Gastroesophageal sphincter (tissue), 4 donors: ENCODE data around the gene MLLT10. TPM values are rescaled to one million over a fixed set of nuclear protein-coding genes. Genes with fewer than 3 reads are reported as not detected.
"Not testable (repeated sequence)": the region's sequence is repeated elsewhere in the genome, so short reads cannot be mapped to it uniquely, and the experiment has no call there.

ENCODE experiments used
- ATAC-seq: fragments of 150-250 bp; one replicate; pipeline ENCODE4 v1.9.1; 2016; ENCODE audit warnings: mild to moderate bottlenecking, moderate library complexity
- H3K27ac ChIP-seq, 4 donors: fragments of 200-600 bp; sonication (generic) in 3 of 4; 1 replicate in 3 of 4; 2 replicates in 1 of 4; pipeline ENCODE4 v1.5.1; 2016 to 2019
- H3K27me3 ChIP-seq: fragments of 200-600 bp; sonication (generic); one replicate; pipeline ENCODE4 v1.5.1; 2019
- H3K36me3 ChIP-seq, 2 donors: fragments of 200-600 bp; sonication (generic); one replicate each; pipeline ENCODE4 v1.5.1; 2019; ENCODE audit warnings: control low read depth in 1 of 2
- H3K4me1 ChIP-seq, 3 donors: fragments of 200-600 bp; sonication (generic); 1 replicate in 2 of 3; 2 replicates in 1 of 3; pipeline ENCODE4 v1.5.1; 2016 to 2019; ENCODE audit warnings: control low read depth in 2 of 3
- H3K4me3 ChIP-seq, 2 donors: fragments of 200-600 bp; sonication (generic); one replicate each; pipeline ENCODE4 v1.5.1; 2019; ENCODE audit warnings: mild to moderate bottlenecking in 1 of 2, moderate library complexity in 1 of 2
- H3K9me3 ChIP-seq, 3 donors: fragments of 200-600 bp; sonication (generic); one replicate each; pipeline ENCODE4 v1.5.1; 2017 to 2019; ENCODE audit warnings: control low read depth in 2 of 3
- CTCF ChIP-seq, 4 experiments: fragments of 200-600 bp in 2 of 4; fragments of 450-650 bp in 2 of 4; sonication (generic) in 1 of 4; IDR thresholded peaks; one replicate each; pipeline ENCODE4 v1.5.1; 2017 to 2019; ENCODE audit warnings: antibody characterized with exemption in 4 of 4, mild to moderate bottlenecking in 2 of 4, moderate library complexity in 2 of 4
- EP300 ChIP-seq: sonication (generic); formaldehyde crosslinking; IDR thresholded peaks from one replicate; pipeline ENCODE4 v1.6.1; 2017; ENCODE audit warnings: antibody characterized with exemption, mild to moderate bottlenecking
- POLR2A ChIP-seq, 2 donors: fragments of 450-650 bp; IDR thresholded peaks; one replicate each; pipeline ENCODE4 v1.6.1; 2017; ENCODE audit warnings: antibody characterized with exemption in 2 of 2, mild to moderate bottlenecking in 2 of 2, moderate library complexity in 1 of 2
- POLR2AphosphoS5 ChIP-seq: sonication (generic); formaldehyde crosslinking; IDR thresholded peaks from one replicate; pipeline ENCODE4 v1.6.1; 2017; ENCODE audit warnings: antibody characterized with exemption
- WGBS, 2 donors: methylation state at CpG; one replicate each; pipeline ENCODE4 v1.1.5; 2018; ENCODE audit warnings: low coverage in 1 of 2; 5-methylcytosine and 5-hydroxymethylcytosine counted together
- total RNA-seq, 4 donors: library from RNA; depleted of rRNA; stranded (reverse); fragments of >200 nt; gene quantifications; one replicate each; pipeline ENCODE4 v1.1.0, GENCODE V29; 2016

Gene MLLT10
- total RNA-seq, 4 donors from 2014 or later, result 27.2 to 52.1 (median 39.0) TPM

GRCh38 chr10:21572578-21572977, 38.5 kb downstream of the MLLT10 start:
- 21 to 31% methylated on average over 3 of the region's 3 CpGs for whole genome bisulfite sequencing, 2 donors
- Histone ChIP-seq H3K4me1 (peaks cover 0 to 53% (median 4%) of the 10 kb centered on the region in 3 donors), H3K9me3 (no peaks in the 10 kb centered on the region), H3K4me3 (no peak overlapping the region), H3K36me3 (no peaks in the 10 kb centered on the region), H3K27ac (no peak overlapping the region), H3K27me3 (no peaks in the 10 kb centered on the region)
- peak; percentile 87 for ATAC-seq
- TF ChIP-seq POLR2AphosphoS5 (peak; percentile 34), CTCF (IDR thresholded peaks at IDR 0.05) (no peak), EP300 (no peak), POLR2A (IDR thresholded peaks at IDR 0.05) (no peak)

- ATAC-seq, H3K27me3 ChIP-seq, H3K4me3 ChIP-seq, H3K36me3 ChIP-seq, H3K27ac ChIP-seq, H3K9me3 ChIP-seq: not testable (repeated sequence)
- WGBS, 2 donors, result 100% methylated on average over 2 of the region's 2 CpGs
- H3K4me1 ChIP-seq, result peaks cover 0 to 57% (median 4%) of the 10 kb centered on the region in 3 donors
Measured at GRCh38 chr10:21574514-21574913, 40.5 kb downstream of the MLLT10 start.

GRCh38 chr10:21579291-21579690, 45.3 kb downstream of the MLLT10 start:
- H3K4me3 ChIP-seq, result no peak overlapping the region
- H3K27ac ChIP-seq, result no peak overlapping the region
- H3K27me3 ChIP-seq, result no peaks in the 10 kb centered on the region
- no peaks in the 10 kb centered on the region for H3K9me3 ChIP-seq
- H3K4me1 ChIP-seq, result peaks cover 0 to 26% (median 0%) of the 10 kb centered on the region in 3 donors
- ATAC-seq, result no peak
- TF ChIP-seq CTCF (IDR thresholded peaks at IDR 0.05), result no peak
- WGBS, 2 donors, result 80% methylated on average over 1 of the region's 5 CpGs; no CpG with 5 or more reads in 1 of the 2 donors
- no peaks in the 10 kb centered on the region for H3K36me3 ChIP-seq

- H3K9me3 ChIP-seq, ATAC-seq, H3K36me3 ChIP-seq, H3K27ac ChIP-seq, H3K4me3 ChIP-seq, H3K27me3 ChIP-seq: not testable (repeated sequence)
- 69 to 86% methylated on average over 3 of the region's 3 CpGs for WGBS, 2 donors
- peaks cover 0 to 14% (median 0%) of the 10 kb centered on the region in 3 donors for H3K4me1 ChIP-seq
Measured at GRCh38 chr10:21581421-21581834, 47.4 kb downstream of the MLLT10 start.

GRCh38 chr10:21584834-21585530, 51.0 kb downstream of the MLLT10 start:
- ATAC-seq, result no peak
- Histone ChIP-seq H3K4me1 (no peaks in the 10 kb centered on the region), H3K4me3 (no peak overlapping the region), H3K36me3 (peaks cover 0 to 17% of the 10 kb centered on the region in 2 donors), H3K27me3 (no peaks in the 10 kb centered on the region), H3K27ac (no peak overlapping the region), H3K9me3 (no peaks in the 10 kb centered on the region)
- 90 to 92% methylated on average over 3 to 9 of the region's 9 CpGs for WGBS, 2 donors
- no peak for TF ChIP-seq POLR2A (IDR thresholded peaks at IDR 0.05)
- TF ChIP-seq CTCF (IDR thresholded peaks at IDR 0.05), result no peak
- TF ChIP-seq POLR2AphosphoS5, result no peak
- no peak for TF ChIP-seq EP300

GRCh38 chr10:21587391-21587790, 53.4 kb downstream of the MLLT10 start:
- TF ChIP-seq CTCF (IDR thresholded peaks at IDR 0.05) (no peak), POLR2AphosphoS5 (no peak), POLR2A (IDR thresholded peaks at IDR 0.05) (no peak), EP300 (no peak)
- ATAC-seq, result no peak

GRCh38 chr10:21588159-21588558, 54.1 kb downstream of the MLLT10 start:
- WGBS, 2 donors, result 81 to 84% methylated on average over 6 to 7 of the region's 7 CpGs
- H3K36me3 ChIP-seq, result peaks cover 0 to 21% of the 10 kb centered on the region in 2 donors
- not testable (repeated sequence) for ATAC-seq

More at GRCh38 chr10:21587391-21587790, 53.4 kb downstream of the MLLT10 start:
- H3K27ac ChIP-seq, result no peak overlapping the region
- H3K36me3 ChIP-seq, result peaks cover 0 to 21% of the 10 kb centered on the region in 2 donors
- H3K9me3 ChIP-seq, result no peaks in the 10 kb centered on the region
- no peaks in the 10 kb centered on the region for H3K4me1 ChIP-seq
- H3K27me3 ChIP-seq, result no peaks in the 10 kb centered on the region
- H3K4me3 ChIP-seq, result no peak overlapping the region

More at GRCh38 chr10:21588159-21588558, 54.1 kb downstream of the MLLT10 start:
- not testable (repeated sequence) for H3K9me3 ChIP-seq, H3K4me3 ChIP-seq, H3K4me1 ChIP-seq, H3K27me3 ChIP-seq, H3K27ac ChIP-seq
